Activated CD8-positive, alpha-beta memory T cell treated with anti-CD3 and anti-CD28 coated beads, Interleukin-2, amount 50 U/mL, for 24 hours (primary cell): ENCODE data around the gene PRDX4.
"Not testable (repeated sequence)": the region's sequence is repeated elsewhere in the genome, so short reads cannot be mapped to it uniquely, and the experiment has no call there.

Experiments used
- DNase-seq: peaks from one replicate; pipeline ENCODE4 v3.0.0-alpha.2; 2020; ENCODE audit errors: extremely low read depth

The PRDX4 gene

GRCh38 chrX:23673108-23673507 is 5.8 kb downstream of the PRDX4 start:
- DNase-seq, result no peak

- DNase-seq, result not testable (repeated sequence)
These were observed 9.2 kb downstream of the PRDX4 start for GRCh38 chrX:23676486-23676885.

GRCh38 chrX:23692166-23692565 is 24.9 kb downstream of the PRDX4 start:
- DNase-seq, result no peak

- no peak for DNase-seq
These were observed 27.3 kb downstream of the PRDX4 start for GRCh38 chrX:23694606-23695005.

- DNase-seq, result no peak
These were observed 32.4 kb downstream of the PRDX4 start for GRCh38 chrX:23699636-23700194.

DNA sequence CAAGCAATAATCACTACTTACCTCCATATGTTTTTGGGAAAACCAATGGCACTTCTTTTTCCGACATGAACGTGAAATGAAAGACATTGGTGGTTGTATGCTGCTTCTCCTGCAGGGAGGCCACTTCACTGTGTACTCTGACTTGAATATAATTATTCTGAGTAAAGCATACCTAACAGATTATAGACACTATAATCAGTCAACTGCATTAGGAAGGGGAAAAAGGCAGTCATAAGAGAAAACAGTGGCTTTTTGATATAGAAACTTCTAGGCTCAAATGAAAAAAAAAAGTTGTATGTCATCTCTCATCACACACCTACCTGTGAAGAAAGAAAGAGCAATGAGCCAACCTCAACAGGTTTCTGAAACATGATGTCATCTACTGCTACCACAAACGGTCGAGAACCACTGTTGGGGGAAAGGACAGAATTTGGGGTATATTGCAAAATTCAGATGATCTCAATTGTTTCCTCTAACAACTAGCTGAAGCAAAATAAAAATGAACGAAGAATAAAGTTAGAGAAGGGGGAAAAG is 37.4 kb downstream of the PRDX4 start:
- DNase-seq, result no peak

DNA sequence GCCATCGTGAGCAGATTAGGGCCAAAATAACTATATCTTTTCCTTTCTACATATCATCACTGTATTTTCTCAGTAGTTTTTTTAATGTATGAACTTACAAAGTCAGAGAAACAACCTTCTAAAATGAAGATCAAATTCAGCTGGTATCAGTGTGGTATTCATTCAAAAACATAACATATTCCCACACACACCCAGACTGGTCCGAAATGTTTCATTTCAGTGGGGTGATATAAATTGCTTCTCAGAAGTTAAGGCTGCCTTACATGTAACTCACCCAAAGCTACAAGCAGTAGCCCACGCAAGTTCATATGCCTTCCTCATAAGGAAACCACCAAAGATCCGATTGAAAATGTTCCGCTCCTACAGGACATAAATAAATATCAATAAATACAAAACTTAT is 37.9 kb downstream of the PRDX4 start:
- no peak for DNase-seq

- no peak for DNase-seq
These were observed 52.9 kb downstream of the PRDX4 start for GRCh38 chrX:23720117-23720677.

GRCh38 chrX:23726191-23726590 is 58.9 kb downstream of the PRDX4 start:
- DNase-seq, result no peak

DNA sequence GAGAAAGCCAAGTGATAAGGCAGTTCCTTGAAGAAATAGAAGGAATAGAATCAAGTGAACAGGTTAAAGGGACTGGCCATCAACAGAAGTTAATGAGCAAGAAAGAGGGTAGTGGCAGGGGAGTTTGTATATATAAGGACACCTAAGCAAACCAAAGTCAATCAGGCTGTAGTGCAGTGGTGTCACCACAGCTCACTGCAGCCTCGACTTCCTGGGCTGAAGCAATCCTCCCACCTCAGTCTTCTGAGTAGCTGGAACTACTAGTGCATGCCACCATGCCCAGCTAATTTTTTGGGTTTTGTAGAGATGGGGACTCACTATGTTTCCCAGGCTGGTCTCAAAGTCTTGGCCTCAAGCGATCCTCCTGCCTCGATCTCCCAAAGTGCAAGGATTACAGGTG is 59.9 kb downstream of the PRDX4 start:
- no peak for DNase-seq

DNA sequence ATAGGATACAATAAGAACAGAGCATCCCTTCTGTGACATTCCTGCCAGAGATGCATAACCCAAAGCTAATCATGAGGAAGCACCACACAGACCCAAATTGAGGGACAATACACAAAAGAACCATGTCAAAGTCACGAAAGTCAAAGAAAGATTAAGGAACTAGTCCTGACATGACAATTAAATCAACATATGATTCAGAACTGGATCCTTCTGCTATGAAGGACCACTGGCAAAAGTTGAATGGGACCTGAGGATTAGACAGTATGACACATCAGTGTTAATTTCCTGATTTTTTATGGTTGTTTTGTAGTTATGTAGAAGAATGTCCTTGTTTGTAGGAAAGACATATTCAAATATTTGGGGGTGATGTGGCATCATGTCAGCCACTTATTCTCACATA is 61.9 kb downstream of the PRDX4 start:
- DNase-seq, result no peak

DNA sequence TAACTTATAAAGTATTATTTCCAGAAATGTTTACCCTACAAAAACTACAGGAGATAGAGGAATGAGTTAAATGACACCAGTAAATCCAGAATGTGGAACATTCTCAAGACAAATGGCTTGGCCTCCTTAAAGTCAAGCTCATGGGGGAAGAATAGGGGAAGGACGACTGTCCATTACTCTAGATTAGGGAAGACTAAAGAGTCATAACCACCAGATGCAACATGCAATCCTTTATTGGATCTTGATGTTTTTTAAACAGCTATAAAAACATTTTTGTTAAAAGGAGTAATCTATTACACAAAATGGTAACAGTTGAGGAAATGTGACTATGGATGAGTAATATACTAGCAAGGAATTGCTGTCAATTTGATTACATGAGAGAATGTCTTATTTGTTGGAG is 64.7 kb downstream of the PRDX4 start:
- DNase-seq, result no peak

DNA sequence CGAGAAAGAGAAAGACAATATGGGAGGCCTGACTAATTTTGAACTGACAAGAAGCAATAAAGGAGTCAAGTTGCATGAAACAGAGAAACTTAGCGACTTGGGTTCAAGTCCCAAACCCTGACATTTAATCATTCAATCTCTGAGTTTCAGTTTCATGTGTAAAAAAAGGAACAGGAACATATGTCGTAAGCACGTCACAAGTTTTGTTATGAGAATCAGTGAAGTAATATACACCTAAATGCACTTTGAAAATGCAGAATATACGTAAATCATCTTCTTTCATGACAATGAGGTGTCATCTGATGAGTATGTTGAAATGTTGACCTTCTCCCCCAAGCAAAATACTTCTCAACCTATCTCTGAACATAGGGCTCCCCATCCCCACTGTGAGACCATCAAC is 65.4 kb downstream of the PRDX4 start:
- no peak for DNase-seq
